HepG2 (cell line): ENCODE measurements around the gene LYZL2. TPM values are rescaled to one million over a fixed set of nuclear protein-coding genes. Genes with fewer than 3 reads are reported as not detected.

ENCODE experiments used
- AFF4 ChIP-seq: sonication (generic); formaldehyde crosslinking; IDR thresholded peaks from 2 replicates; pipeline ENCODE4 v1.4.0; 2020; ENCODE audit warnings: missing genetic modification reagents
- ATF5 ChIP-seq: sonication (generic); formaldehyde crosslinking; IDR thresholded peaks from 2 replicates; pipeline ENCODE4 v1.4.0; 2020; ENCODE audit warnings: mild to moderate bottlenecking, low read depth, missing genetic modification reagents
- DRAP1 ChIP-seq: IDR thresholded peaks from 2 replicates; pipeline ENCODE4 v1.6.1; 2016; ENCODE audit warnings: missing genetic modification reagents, missing compliant biosample characterization
- HMGA1 ChIP-seq: sonication (generic); formaldehyde crosslinking; conservative IDR thresholded peaks from 2 replicates; pipeline ENCODE4 v1.4.0; 2020; ENCODE audit warnings: missing genetic modification reagents
- SP1 ChIP-seq, 2 experiments: fragments of 450-650 bp in 1 of 2; sonication (generic) in 1 of 2; formaldehyde crosslinking in 1 of 2; IDR thresholded peaks; 2 replicates each; pipeline versions ENCODE4 v1.4.0 to v1.6.1; 2016 to 2020; ENCODE audit warnings: missing genetic modification reagents in 1 of 2
- ZKSCAN8 ChIP-seq: IDR thresholded peaks from 2 replicates; pipeline ENCODE4 v1.6.1; 2016; ENCODE audit warnings: borderline replicate concordance, missing genetic modification reagents, missing compliant biosample characterization
- ZNF382 ChIP-seq: sonication (generic); formaldehyde crosslinking; IDR thresholded peaks from 2 replicates; pipeline ENCODE4 v1.5.0; 2020; ENCODE audit warnings: missing genetic modification reagents, mild to moderate bottlenecking, borderline replicate concordance
- ZUFSP ChIP-seq: sonication (generic); formaldehyde crosslinking; IDR thresholded peaks from 2 replicates; pipeline ENCODE4 v1.9.0; 2021; ENCODE audit warnings: missing genetic modification reagents, mild to moderate bottlenecking, borderline replicate concordance
- polyA plus RNA-seq, 8 experiments: library from polyadenylated mRNA; depleted of rRNA in 3 of 8; stranded (reverse) in 7 of 8; unstranded in 1 of 8; fragments of >200 nt; fragmentation: Illumina TruSeq in 4 of 8; extraction: Trizol in 4 of 8; gene quantifications; 2 replicates each; pipeline versions ENCODE4 v1.2.1 to v1.2.3, GENCODE V29; 2011 to 2016; ENCODE audit warnings: low read depth in 4 of 8, missing spikeins in 1 of 8, mixed read lengths in 1 of 8; ENCODE audit not compliant: insufficient read depth in 1 of 8
- total RNA-seq, 5 experiments: library from RNA; depleted of rRNA; stranded (reverse); fragments of >200 nt; fragmentation: Illumina TruSeq; extraction: Trizol; gene quantifications; 2 replicates each; pipeline ENCODE4 v1.2.3, GENCODE V29; 2016; ENCODE audit warnings: low read depth in 1 of 5
- TF ChIP-seq, protein P1 (sequence below): sonication (generic); formaldehyde crosslinking; IDR thresholded peaks from 2 replicates; pipeline ENCODE4 v1.5.0; 2020; ENCODE audit warnings: mild to moderate bottlenecking, missing genetic modification reagents, borderline replicate concordance
- TF ChIP-seq, protein P2 (sequence below): sonication (generic); formaldehyde crosslinking; IDR thresholded peaks from 2 replicates; pipeline ENCODE4 v1.5.1; 2020; ENCODE audit warnings: missing genetic modification reagents, mild to moderate bottlenecking, borderline replicate concordance

LYZL2 gene
- total and polyA plus RNA-seq, 2 of the 13 experiments (the other 11 are each of a cell fraction or from before 2014, with no cell fraction given) = 0.20 to 0.63 TPM

DNA sequence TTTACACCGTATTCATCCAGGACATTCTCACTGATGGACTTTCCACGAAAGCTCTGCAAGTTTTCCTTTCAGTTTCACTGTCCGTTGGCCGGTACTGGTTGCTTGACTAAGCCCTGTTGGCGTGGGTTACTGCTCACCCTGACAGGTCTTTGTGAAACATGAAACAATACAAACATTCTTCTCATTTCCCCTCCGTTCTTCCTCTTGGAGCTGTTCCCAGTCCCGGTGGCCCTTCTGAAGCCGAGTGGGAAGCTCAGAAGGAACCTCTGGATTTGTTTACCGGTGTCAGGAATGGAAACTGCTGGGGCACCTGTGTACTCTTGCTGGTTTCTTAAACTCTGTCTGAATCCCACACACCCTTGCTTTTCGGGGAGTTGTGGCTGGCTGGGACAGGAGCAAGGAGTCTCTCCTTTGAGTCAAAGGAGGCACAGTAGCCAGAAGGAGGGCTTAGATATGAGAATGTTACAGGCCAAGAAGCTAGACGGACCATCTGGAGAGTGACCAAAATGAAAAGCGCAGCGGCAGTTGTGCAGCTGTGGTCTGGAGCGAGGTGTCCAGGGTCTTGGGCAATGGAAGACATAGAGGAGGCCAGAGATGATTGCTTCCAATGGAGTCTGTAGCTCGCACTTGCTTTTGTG is 45.7 kb downstream of the LYZL2 start (continued):
- TF ChIP-seq AFF4 (CRISPR knock-in tag) = no peak
- TF ChIP-seq, protein P1, sequence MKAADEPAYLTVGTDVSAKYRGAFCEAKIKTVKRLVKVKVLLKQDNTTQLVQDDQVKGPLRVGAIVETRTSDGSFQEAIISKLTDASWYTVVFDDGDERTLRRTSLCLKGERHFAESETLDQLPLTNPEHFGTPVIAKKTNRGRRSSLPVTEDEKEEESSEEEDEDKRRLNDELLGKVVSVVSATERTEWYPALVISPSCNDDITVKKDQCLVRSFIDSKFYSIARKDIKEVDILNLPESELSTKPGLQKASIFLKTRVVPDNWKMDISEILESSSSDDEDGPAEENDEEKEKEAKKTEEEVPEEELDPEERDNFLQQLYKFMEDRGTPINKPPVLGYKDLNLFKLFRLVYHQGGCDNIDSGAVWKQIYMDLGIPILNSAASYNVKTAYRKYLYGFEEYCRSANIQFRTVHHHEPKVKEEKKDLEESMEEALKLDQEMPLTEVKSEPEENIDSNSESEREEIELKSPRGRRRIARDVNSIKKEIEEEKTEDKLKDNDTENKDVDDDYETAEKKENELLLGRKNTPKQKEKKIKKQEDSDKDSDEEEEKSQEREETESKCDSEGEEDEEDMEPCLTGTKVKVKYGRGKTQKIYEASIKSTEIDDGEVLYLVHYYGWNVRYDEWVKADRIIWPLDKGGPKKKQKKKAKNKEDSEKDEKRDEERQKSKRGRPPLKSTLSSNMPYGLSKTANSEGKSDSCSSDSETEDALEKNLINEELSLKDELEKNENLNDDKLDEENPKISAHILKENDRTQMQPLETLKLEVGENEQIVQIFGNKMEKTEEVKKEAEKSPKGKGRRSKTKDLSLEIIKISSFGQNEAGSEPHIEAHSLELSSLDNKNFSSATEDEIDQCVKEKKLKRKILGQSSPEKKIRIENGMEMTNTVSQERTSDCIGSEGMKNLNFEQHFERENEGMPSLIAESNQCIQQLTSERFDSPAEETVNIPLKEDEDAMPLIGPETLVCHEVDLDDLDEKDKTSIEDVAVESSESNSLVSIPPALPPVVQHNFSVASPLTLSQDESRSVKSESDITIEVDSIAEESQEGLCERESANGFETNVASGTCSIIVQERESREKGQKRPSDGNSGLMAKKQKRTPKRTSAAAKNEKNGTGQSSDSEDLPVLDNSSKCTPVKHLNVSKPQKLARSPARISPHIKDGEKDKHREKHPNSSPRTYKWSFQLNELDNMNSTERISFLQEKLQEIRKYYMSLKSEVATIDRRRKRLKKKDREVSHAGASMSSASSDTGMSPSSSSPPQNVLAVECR = no peak; the same call in 1 of the 2 replicates
- no peak for TF ChIP-seq SP1 (IDR thresholded peaks at IDR 0.05)
- no peak for TF ChIP-seq SP1 (CRISPR knock-in tag; IDR thresholded peaks at IDR 0.05)
- no peak for TF ChIP-seq ZUFSP (CRISPR knock-in tag)
- no peak for TF ChIP-seq DRAP1 (CRISPR knock-in tag)
- no peak for TF ChIP-seq ATF5 (CRISPR knock-in tag)
- no peak for TF ChIP-seq ZNF382 (CRISPR knock-in tag)
- no peak for TF ChIP-seq ZKSCAN8 (CRISPR knock-in tag)
- TF ChIP-seq, protein P2, sequence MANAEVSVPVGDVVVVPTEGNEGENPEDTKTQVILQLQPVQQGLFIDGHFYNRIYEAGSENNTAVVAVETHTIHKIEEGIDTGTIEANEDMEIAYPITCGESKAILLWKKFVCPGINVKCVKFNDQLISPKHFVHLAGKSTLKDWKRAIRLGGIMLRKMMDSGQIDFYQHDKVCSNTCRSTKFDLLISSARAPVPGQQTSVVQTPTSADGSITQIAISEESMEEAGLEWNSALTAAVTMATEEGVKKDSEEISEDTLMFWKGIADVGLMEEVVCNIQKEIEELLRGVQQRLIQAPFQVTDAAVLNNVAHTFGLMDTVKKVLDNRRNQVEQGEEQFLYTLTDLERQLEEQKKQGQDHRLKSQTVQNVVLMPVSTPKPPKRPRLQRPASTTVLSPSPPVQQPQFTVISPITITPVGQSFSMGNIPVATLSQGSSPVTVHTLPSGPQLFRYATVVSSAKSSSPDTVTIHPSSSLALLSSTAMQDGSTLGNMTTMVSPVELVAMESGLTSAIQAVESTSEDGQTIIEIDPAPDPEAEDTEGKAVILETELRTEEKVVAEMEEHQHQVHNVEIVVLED (CRISPR knock-in tag) = no peak
- no peak for TF ChIP-seq HMGA1 (CRISPR knock-in tag)
